K562 (cell line): ENCODE measurements around the gene DDX41. TPM values are rescaled to one million over a fixed set of nuclear protein-coding genes. Genes with fewer than 3 reads are reported as not detected.

Source experiments
- ATF1 ChIP-seq, 2 experiments: fragments of 450-650 bp in 1 of 2; IDR thresholded peaks; 2 replicates each; pipeline ENCODE4 v1.6.1; 2016; ENCODE audit warnings: missing compliant biosample characterization in 1 of 2, missing genetic modification characterization in 1 of 2
- ETV5 ChIP-seq: sonication (generic); formaldehyde crosslinking; IDR thresholded peaks from 2 replicates; pipeline ENCODE4 v1.4.0; 2020; ENCODE audit warnings: low read depth, mild to moderate bottlenecking, missing genetic modification reagents
- ILK ChIP-seq: fragments of 450-650 bp; IDR thresholded peaks from 2 replicates; pipeline ENCODE4 v1.6.1; 2016; ENCODE audit warnings: missing genetic modification characterization, low read depth, mild to moderate bottlenecking, missing compliant biosample characterization, moderate library complexity, borderline replicate concordance
- MAFK ChIP-seq: IDR thresholded peaks from 2 replicates; pipeline ENCODE4 v1.6.1; 2011; ENCODE audit warnings: low read length, improper control_type of control experiment
- PHB2 ChIP-seq: fragments of 450-650 bp; IDR thresholded peaks from 2 replicates; pipeline ENCODE4 v1.6.1; 2017; ENCODE audit warnings: low read depth
- RFX5 ChIP-seq: IDR thresholded peaks from 2 replicates; pipeline ENCODE4 v1.6.1; 2011; ENCODE audit warnings: low read depth, mild to moderate bottlenecking, improper control_type of control experiment, low read length
- RHOXF2B ChIP-seq: fragments of 250-450 bp; sonication (Bioruptor Pico); conservative IDR thresholded peaks from 2 replicates; pipeline ENCODE4 v1.5.1; 2021
- SMARCB1 ChIP-seq: IDR thresholded peaks from 2 replicates; pipeline ENCODE4 v1.6.1; 2011; ENCODE audit warnings: improper control_type of control experiment, low read depth; ENCODE audit not compliant: insufficient read length
- TCF3 ChIP-seq: sonication (generic); formaldehyde crosslinking; IDR thresholded peaks from 2 replicates; pipeline ENCODE4 v1.4.0; 2020; ENCODE audit warnings: mild to moderate bottlenecking, missing genetic modification reagents
- TEAD2 ChIP-seq: fragments of 450-650 bp; IDR thresholded peaks from 2 replicates; pipeline ENCODE4 v1.6.1; 2016; ENCODE audit warnings: missing genetic modification characterization, control low read depth, missing compliant biosample characterization
- THRAP3 ChIP-seq: fragments of 450-650 bp; IDR thresholded peaks from 2 replicates; pipeline ENCODE4 v1.6.1; 2016; ENCODE audit warnings: mild to moderate bottlenecking, inconsistent platforms, borderline replicate concordance
- TOE1 ChIP-seq, 2 experiments: fragments of 450-650 bp in 1 of 2; sonication (generic) in 1 of 2; formaldehyde crosslinking in 1 of 2; IDR thresholded peaks; 2 replicates each; pipeline versions ENCODE4 v1.7.1 to v1.8.0; 2016 to 2022; ENCODE audit warnings: borderline replicate concordance in 2 of 2, mild to moderate bottlenecking in 2 of 2, antibody characterized with exemption in 1 of 2, inconsistent platforms in 1 of 2, low read depth in 1 of 2, missing genetic modification reagents in 1 of 2, moderate library complexity in 1 of 2
- ZEB2 ChIP-seq: fragments of 450-650 bp; IDR thresholded peaks from 2 replicates; pipeline ENCODE4 v1.6.1; 2016
- ZNF263 ChIP-seq: sonication (generic); formaldehyde crosslinking; IDR thresholded peaks from 2 replicates; pipeline ENCODE4 v1.8.0; 2022; ENCODE audit warnings: mild to moderate bottlenecking, missing genetic modification reagents, borderline replicate concordance
- ZNF695 ChIP-seq: fragments of 450-650 bp; formaldehyde crosslinking; IDR thresholded peaks from 2 replicates; pipeline ENCODE4 v1.4.0; 2020; ENCODE audit warnings: mild to moderate bottlenecking, moderate library complexity
- polyA plus RNA-seq, 8 experiments: library from polyadenylated mRNA; depleted of rRNA in 4 of 8; stranded (reverse) in 5 of 8; unstranded in 3 of 8; fragments of >200 nt; fragmentation: Nextera tagmentation in 2 of 8; fragmentation: Illumina TruSeq in 1 of 8; extraction: Ambion mirVana in 2 of 8; extraction: Trizol in 1 of 8; gene quantifications; 2 replicates each; pipeline versions ENCODE4 v1.2.1 to v1.2.3, GENCODE V29; 2011 to 2014; ENCODE audit warnings: inconsistent platforms in 1 of 8, missing spikeins in 1 of 8
- total RNA-seq, 7 experiments: library from RNA; depleted of rRNA in 6 of 7; stranded (reverse); fragments of >200 nt in 6 of 7; fragmentation: Illumina TruSeq in 2 of 7; extraction: Trizol in 2 of 7; gene quantifications; 2 replicates each; pipeline versions ENCODE4 v1.2.1 to v1.2.3, GENCODE V29; 2011 to 2021; ENCODE audit warnings: low replicate concordance in 1 of 7
- TF ChIP-seq, protein P1 (sequence below): fragments of 150-350 bp; IDR thresholded peaks from 2 replicates; pipeline ENCODE4 v1.6.1; 2014; ENCODE audit warnings: low read depth, mild to moderate bottlenecking, low read length, borderline replicate concordance
- TF ChIP-seq, protein P2 (sequence below): fragments of 250-450 bp; sonication (Bioruptor Pico); IDR thresholded peaks from 2 replicates; pipeline ENCODE4 v1.9.0; 2021; ENCODE audit warnings: mild to moderate bottlenecking
- TF ChIP-seq, protein P3 (sequence below): sonication (generic); formaldehyde crosslinking; IDR thresholded peaks from 2 replicates; pipeline ENCODE4 v1.8.1; 2022; ENCODE audit warnings: missing genetic modification reagents
- TF ChIP-seq, protein P4 (sequence below): fragments of 250-450 bp; sonication (Bioruptor Pico); IDR thresholded peaks from 2 replicates; pipeline ENCODE4 v1.8.0; 2021; ENCODE audit warnings: mild to moderate bottlenecking, moderate library complexity

Gene DDX41
- total and polyA plus RNA-seq, 9 of the 15 experiments (the other 6 are each of a cell fraction or from before 2014, with no cell fraction given): 38.2 to 284 (median 116) TPM

DNA sequence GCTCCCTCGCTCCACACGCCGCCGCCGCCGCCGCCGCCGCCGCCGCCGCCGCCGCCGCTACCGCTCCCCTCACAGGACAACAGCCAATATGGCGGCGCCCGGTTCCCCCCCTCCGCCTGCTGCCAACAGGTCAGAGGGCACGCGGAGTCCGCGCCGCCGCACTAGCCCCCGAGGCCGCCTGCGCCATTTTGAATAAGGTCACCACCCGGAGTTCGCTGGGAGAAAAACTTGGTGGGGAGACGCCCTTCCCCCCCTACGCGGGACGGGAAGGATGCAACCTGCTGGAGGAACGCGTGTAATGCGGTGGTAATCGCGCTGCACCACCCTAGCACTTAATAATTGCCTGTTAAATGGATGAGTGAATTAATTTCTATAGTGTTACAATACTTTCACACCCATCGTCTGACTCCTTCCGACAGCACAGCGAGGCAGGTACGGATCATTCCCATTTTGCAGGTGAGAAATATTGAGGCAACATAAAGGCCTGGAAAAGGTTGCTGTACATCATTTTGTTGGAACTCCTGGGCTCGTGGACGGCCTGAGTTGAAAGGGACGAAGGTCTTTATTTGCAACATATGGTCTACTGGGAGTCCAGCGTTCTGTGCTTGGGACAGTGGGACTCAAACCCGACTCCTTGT, 37.8 kb upstream of the DDX41 start, which contains the start of gene FAM193B (continued):
- TF ChIP-seq, protein P1, sequence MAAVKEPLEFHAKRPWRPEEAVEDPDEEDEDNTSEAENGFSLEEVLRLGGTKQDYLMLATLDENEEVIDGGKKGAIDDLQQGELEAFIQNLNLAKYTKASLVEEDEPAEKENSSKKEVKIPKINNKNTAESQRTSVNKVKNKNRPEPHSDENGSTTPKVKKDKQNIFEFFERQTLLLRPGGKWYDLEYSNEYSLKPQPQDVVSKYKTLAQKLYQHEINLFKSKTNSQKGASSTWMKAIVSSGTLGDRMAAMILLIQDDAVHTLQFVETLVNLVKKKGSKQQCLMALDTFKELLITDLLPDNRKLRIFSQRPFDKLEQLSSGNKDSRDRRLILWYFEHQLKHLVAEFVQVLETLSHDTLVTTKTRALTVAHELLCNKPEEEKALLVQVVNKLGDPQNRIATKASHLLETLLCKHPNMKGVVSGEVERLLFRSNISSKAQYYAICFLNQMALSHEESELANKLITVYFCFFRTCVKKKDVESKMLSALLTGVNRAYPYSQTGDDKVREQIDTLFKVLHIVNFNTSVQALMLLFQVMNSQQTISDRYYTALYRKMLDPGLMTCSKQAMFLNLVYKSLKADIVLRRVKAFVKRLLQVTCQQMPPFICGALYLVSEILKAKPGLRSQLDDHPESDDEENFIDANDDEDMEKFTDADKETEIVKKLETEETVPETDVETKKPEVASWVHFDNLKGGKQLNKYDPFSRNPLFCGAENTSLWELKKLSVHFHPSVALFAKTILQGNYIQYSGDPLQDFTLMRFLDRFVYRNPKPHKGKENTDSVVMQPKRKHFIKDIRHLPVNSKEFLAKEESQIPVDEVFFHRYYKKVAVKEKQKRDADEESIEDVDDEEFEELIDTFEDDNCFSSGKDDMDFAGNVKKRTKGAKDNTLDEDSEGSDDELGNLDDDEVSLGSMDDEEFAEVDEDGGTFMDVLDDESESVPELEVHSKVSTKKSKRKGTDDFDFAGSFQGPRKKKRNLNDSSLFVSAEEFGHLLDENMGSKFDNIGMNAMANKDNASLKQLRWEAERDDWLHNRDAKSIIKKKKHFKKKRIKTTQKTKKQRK: no peak
- no peak for TF ChIP-seq RHOXF2B (CRISPR knock-in tag)
- TF ChIP-seq TEAD2: no peak
- no peak for TF ChIP-seq MAFK
- TF ChIP-seq PHB2: no peak
- TF ChIP-seq SMARCB1: no peak
- no peak for TF ChIP-seq RFX5
- TF ChIP-seq ILK (tag): no peak
- TF ChIP-seq, protein P2, sequence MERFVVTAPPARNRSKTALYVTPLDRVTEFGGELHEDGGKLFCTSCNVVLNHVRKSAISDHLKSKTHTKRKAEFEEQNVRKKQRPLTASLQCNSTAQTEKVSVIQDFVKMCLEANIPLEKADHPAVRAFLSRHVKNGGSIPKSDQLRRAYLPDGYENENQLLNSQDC (CRISPR knock-in tag): no peak
- no peak for TF ChIP-seq ETV5 (CRISPR knock-in tag)
- TF ChIP-seq ZEB2: 0 out of 2 replicates have a peak, but pooled peaks have one; percentile 35
- TF ChIP-seq, protein P3, sequence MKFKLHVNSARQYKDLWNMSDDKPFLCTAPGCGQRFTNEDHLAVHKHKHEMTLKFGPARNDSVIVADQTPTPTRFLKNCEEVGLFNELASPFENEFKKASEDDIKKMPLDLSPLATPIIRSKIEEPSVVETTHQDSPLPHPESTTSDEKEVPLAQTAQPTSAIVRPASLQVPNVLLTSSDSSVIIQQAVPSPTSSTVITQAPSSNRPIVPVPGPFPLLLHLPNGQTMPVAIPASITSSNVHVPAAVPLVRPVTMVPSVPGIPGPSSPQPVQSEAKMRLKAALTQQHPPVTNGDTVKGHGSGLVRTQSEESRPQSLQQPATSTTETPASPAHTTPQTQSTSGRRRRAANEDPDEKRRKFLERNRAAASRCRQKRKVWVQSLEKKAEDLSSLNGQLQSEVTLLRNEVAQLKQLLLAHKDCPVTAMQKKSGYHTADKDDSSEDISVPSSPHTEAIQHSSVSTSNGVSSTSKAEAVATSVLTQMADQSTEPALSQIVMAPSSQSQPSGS (CRISPR knock-in tag): no peak
- peak; percentile 19; the same call in 1 of the 2 replicates for TF ChIP-seq TCF3
- TF ChIP-seq, protein P4, sequence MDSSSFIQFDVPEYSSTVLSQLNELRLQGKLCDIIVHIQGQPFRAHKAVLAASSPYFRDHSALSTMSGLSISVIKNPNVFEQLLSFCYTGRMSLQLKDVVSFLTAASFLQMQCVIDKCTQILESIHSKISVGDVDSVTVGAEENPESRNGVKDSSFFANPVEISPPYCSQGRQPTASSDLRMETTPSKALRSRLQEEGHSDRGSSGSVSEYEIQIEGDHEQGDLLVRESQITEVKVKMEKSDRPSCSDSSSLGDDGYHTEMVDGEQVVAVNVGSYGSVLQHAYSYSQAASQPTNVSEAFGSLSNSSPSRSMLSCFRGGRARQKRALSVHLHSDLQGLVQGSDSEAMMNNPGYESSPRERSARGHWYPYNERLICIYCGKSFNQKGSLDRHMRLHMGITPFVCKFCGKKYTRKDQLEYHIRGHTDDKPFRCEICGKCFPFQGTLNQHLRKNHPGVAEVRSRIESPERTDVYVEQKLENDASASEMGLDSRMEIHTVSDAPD (CRISPR knock-in tag): no peak
- peak; percentile 51; the same call in 1 of the 2 replicates for TF ChIP-seq TOE1 (IDR thresholded peaks at IDR 0.05; ENCODE audit: borderline replicate concordance)
- TF ChIP-seq TOE1 (CRISPR knock-in tag; IDR thresholded peaks at IDR 0.05; ENCODE audit: borderline replicate concordance, low read depth): no peak
- TF ChIP-seq ATF1 (CRISPR knock-in tag; IDR thresholded peaks at IDR 0.05): no peak
- TF ChIP-seq ATF1 (tag; IDR thresholded peaks at IDR 0.05): peak; percentile 70
- no peak for TF ChIP-seq ZNF263 (CRISPR knock-in tag)
- no peak for TF ChIP-seq THRAP3
- 0 out of 2 replicates have a peak, but pooled peaks have one; percentile 73 for TF ChIP-seq ZNF695
